ENCODE measurements around the gene LCN9.

Gene LCN9

GRCh38 chr9:135678236-135679017 lies 15.3 kb downstream of the LCN9 start:
- TF ChIP-seq EZH2phosphoT487 (IDR thresholded peaks at IDR 0.05; ENCODE audit: low read depth) (no peak), CTCF (IDR thresholded peaks at IDR 0.05; ENCODE audit: low read depth, low read length) (no peak)
- H3K9me3 ChIP-seq (ENCODE audit: insufficient read depth, low read length), result no peaks in the 10 kb centered on the region
- no peaks in the 10 kb centered on the region for H3K79me2 ChIP-seq (ENCODE audit: low read length)
- no peaks in the 10 kb centered on the region for H3K36me3 ChIP-seq (replicated peaks; ENCODE audit: low read depth, low read length)
- H2AFZ ChIP-seq (ENCODE audit: low read depth, low read length), result no peak overlapping the region
- H3K27ac ChIP-seq (ENCODE audit: low read length), result no peak overlapping the region
- no peak overlapping the region for H3K4me2 ChIP-seq (ENCODE audit: low read length)
- no peaks in the 10 kb centered on the region for H3K4me1 ChIP-seq (ENCODE audit: low read length)
- H3K9ac ChIP-seq (ENCODE audit: low read length), result no peak overlapping the region
- no peak overlapping the region for H3K4me3 ChIP-seq (ENCODE audit: low read length)
- no peaks in the 10 kb centered on the region for H3K27me3 ChIP-seq (ENCODE audit: low read depth, low read length)
- no peaks in the 10 kb centered on the region for H4K20me1 ChIP-seq (ENCODE audit: insufficient read depth, low read length)

GRCh38 chr9:135680056-135680455 lies 16.9 kb downstream of the LCN9 start:
- Histone ChIP-seq H2AFZ (ENCODE audit: low read depth, low read length) (no peak overlapping the region), H4K20me1 (ENCODE audit: insufficient read depth, low read length) (no peaks in the 10 kb centered on the region), H3K27ac (ENCODE audit: low read length) (no peak overlapping the region), H3K4me3 (ENCODE audit: low read length) (no peak overlapping the region), H3K4me1 (ENCODE audit: low read length) (no peaks in the 10 kb centered on the region), H3K27me3 (ENCODE audit: low read depth, low read length) (no peaks in the 10 kb centered on the region), H3K79me2 (ENCODE audit: low read length) (no peaks in the 10 kb centered on the region), H3K4me2 (ENCODE audit: low read length) (no peak overlapping the region), H3K9ac (ENCODE audit: low read length) (no peak overlapping the region), H3K9me3 (ENCODE audit: insufficient read depth, low read length) (no peaks in the 10 kb centered on the region), H3K36me3 (replicated peaks; ENCODE audit: low read depth, low read length) (no peaks in the 10 kb centered on the region)
- TF ChIP-seq EZH2phosphoT487 (IDR thresholded peaks at IDR 0.05; ENCODE audit: low read depth) (no peak), CTCF (IDR thresholded peaks at IDR 0.05; ENCODE audit: low read depth, low read length) (no peak)

GRCh38 chr9:135681161-135681560 lies 18.1 kb downstream of the LCN9 start:
- no peaks in the 10 kb centered on the region for H3K4me1 ChIP-seq (ENCODE audit: low read length)

More at GRCh38 chr9:135681161-135681560, 18.1 kb downstream of the LCN9 start:
- H2AFZ ChIP-seq (ENCODE audit: low read depth, low read length), result no peak overlapping the region
- no peaks in the 10 kb centered on the region for H3K36me3 ChIP-seq (replicated peaks; ENCODE audit: low read depth, low read length)
- H3K4me2 ChIP-seq (ENCODE audit: low read length), result no peak overlapping the region
- no peaks in the 10 kb centered on the region for H4K20me1 ChIP-seq (ENCODE audit: insufficient read depth, low read length)
- no peaks in the 10 kb centered on the region for H3K79me2 ChIP-seq (ENCODE audit: low read length)
- H3K9ac ChIP-seq (ENCODE audit: low read length), result no peak overlapping the region
- H3K9me3 ChIP-seq (ENCODE audit: insufficient read depth, low read length), result no peaks in the 10 kb centered on the region
- H3K4me3 ChIP-seq (ENCODE audit: low read length), result no peak overlapping the region
- no peak for TF ChIP-seq CTCF (IDR thresholded peaks at IDR 0.05; ENCODE audit: low read depth, low read length)
- no peak for TF ChIP-seq EZH2phosphoT487 (IDR thresholded peaks at IDR 0.05; ENCODE audit: low read depth)
- no peak overlapping the region for H3K27ac ChIP-seq (ENCODE audit: low read length)
- H3K27me3 ChIP-seq (ENCODE audit: low read depth, low read length), result no peaks in the 10 kb centered on the region

Data from OCI-LY3 (cell line).